ENCODE measurements around the gene NCF1.
"Not testable (repeated sequence)": the region's sequence is repeated elsewhere in the genome, so short reads cannot be mapped to it uniquely, and the experiment has no call there.

The NCF1 gene

GRCh38 chr7:74773760-74774750 lies at the start of gene NCF1:
Gene NCF1 (plus strand): TSS chr7:74774011. CDS start chr7:74774032, 21 bp downstream.
- DNase-seq (ENCODE audit: insufficient read length, low spot score); FAIRE-seq: not testable (repeated sequence)

DNA sequence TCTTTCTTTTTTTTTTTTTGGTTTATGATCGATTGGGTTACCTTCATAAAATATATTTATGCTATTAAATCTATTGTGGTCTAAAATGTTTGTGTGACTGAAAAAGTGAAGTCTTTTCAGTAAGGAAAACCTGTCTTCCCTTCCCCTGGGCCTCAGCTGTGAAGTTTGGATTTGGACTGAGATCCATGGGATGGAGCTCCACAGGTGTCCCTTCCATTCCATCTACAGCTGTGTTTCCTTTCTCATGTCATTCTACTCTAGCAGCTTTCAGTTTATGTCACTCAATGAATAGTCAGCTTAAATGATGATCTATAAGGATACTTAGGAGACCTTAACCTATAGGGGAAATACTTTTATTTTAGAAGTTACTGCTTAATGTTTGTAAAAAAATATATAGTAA lies 48.0 kb upstream of the NCF1 start:
- DNase-seq (ENCODE audit: insufficient read length, low spot score) = no peak
- TF ChIP-seq POLR2A (IDR thresholded peaks at IDR 0.05; ENCODE audit: low read depth, low read length) = no peak
- peak; percentile 27 for FAIRE-seq

GRCh38 chr7:74726309-74727101 lies 47.3 kb upstream of the NCF1 start:
- no peak for FAIRE-seq
- TF ChIP-seq POLR2A (IDR thresholded peaks at IDR 0.05; ENCODE audit: low read depth, low read length) = no peak
- no peak for DNase-seq (ENCODE audit: insufficient read length, low spot score)

DNA sequence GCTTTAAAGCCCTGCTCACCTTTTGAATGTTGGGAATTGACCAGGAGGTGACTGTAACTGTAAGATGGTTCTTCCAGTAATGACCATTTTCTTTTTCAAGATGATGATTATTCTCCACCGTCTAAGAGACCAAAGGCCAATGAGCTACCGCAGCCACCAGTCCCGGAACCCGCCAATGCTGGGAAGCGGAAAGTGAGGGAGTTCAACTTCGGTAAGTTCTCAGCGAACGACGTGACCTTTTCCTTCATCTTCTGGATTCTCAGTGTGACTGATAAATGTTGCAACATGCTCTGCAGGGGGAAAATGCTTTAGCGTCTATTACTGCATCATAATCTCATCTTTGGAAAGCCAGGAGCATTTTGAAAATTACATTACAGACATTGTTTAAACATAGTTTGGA lies 45.1 kb upstream of the NCF1 start:
- FAIRE-seq; DNase-seq (ENCODE audit: insufficient read length, low spot score): not testable (repeated sequence)

DNA sequence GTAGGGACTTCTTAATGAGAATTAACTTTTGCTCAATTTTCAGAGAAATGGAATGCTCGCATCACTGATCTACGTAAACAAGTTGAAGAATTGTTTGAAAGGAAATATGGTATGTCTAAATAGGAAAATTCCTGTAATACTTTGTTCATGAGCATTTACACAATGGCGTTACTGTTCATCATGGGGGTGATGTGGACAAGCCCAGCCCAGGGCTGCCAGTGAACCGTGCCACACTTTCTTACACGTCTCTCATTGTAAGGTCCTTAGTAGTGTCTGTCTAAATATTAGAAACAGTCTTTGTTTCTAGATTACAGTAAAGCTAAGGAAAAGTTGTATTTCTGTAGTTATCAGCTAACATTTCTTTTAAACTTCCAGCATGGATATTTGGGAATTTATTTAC lies 43.6 kb upstream of the NCF1 start:
- FAIRE-seq; DNase-seq (ENCODE audit: insufficient read length, low spot score): not testable (repeated sequence)

DNA sequence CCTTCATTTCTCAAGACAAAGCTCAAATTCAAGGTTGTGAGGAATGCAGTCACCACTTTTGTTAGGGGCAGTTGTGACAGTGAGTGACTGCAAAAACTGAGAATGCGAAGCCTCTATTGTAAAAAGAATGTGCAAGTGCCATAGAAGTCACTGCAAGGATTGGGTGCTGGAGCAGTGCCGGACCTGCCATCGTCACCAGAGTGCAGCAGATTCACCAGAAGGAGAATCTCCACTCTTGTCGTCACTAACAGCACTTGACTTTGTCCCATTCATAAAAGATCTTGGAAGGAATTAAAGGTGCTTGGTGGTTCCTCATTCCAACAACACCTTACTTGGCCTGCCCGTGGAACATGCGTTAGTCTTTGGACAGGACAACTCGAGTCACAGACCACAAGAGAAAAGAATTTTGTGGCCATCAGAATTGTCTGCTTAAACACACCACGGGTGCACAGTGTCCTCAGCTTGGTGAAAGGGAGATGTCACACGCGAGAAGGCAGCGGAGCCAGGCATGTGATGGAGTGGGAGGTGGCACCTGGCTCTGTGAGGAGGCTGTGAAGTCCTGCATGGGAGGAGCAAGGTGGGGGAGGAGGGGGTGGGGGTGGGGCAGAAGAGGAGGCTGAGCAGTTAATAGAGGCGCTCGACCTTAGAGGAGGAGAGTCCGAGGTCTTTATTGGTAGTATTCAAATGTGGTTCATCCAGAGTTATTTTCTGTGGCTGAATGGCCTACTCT lies 33.7 kb upstream of the NCF1 start:
- not testable (repeated sequence) for FAIRE-seq; DNase-seq (ENCODE audit: insufficient read length, low spot score)

DNA sequence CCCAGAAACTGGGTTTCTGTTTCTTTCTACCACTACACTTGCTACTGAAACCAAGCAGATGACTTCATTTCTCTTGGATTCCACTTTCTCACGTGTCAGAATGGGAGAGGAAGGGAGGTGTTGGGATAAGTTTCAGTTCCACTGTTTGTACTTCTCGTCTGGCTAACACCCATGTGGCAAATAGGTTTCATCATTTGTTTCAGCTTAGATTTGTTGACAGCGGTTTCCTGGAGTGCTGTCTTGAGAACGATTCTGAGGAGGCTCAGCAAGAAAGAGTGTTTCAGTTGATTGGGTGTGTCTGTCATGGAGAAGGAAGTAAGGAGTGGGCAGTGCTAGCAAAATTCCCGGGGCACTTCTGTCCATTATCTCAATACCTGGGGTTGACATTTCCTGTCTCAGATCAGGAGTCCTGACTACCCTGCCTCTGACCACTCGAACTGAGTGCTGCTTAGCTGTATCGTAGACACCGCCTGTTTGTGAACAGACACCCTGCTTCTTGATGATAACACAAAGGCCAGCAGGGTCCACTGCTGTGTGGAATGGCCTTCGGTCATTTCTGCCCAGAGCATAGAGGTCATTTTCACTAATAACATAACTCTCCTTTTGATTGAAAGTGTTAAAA lies 29.8 kb upstream of the NCF1 start:
- not testable (repeated sequence) for DNase-seq (ENCODE audit: insufficient read length, low spot score); FAIRE-seq

DNA sequence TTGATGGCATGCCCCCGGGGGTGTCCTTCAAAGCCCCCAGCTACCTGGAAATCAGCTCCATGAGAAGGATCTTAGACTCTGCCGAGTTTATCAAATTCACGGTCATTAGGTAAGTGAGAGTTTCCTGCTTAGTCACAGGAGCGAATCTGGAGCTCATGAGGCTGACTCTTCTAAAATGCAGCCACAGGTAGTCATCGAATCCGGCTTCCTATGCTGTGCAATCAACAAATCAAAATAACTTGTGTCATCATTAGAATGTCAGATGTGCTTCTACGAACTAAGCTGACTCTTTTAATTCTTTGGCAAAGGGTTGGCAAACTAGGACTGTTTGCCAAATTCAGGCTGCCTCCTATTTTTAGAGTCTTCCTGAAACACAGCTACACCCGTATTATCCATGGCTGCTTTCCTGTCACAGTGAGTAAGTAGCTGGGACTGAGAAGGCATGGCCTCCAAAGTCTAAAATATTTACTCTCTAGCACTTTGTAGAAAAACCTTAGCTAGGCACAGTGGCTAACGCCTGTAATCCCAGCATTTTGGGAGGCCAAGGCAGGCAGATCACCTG lies 19.8 kb upstream of the NCF1 start:
- FAIRE-seq = not testable (repeated sequence)

GRCh38 chr7:74756673-74757072 lies 17.1 kb upstream of the NCF1 start:
- DNase-seq (ENCODE audit: insufficient read length, low spot score); FAIRE-seq: not testable (repeated sequence)

More for the DNA sequence above, 19.8 kb upstream of the NCF1 start:
- DNase-seq (ENCODE audit: insufficient read length, low spot score) = not testable (repeated sequence)

DNA sequence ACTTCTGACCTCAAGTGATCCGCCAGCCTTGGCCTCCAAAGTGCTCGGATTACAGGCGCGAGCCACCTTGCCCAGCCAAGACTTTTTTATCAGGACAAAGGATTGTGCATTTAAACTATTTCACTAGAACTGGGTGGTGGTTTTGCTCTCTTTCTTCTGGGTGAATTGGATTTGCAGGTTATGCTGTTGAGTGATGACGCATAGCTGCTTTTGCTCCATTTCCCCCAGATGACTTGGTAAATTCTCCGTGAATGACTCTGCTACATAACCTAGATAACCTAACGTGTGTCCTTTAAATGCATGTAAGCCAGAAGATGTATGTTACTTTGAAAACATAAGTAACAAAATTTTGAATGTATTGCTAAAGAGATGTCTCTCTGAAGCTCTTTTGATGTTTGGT lies 15.5 kb upstream of the NCF1 start:
- not testable (repeated sequence) for DNase-seq (ENCODE audit: insufficient read length, low spot score); FAIRE-seq

- FAIRE-seq; DNase-seq (ENCODE audit: insufficient read length, low spot score): not testable (repeated sequence)
Measured at GRCh38 chr7:74758982-74759381, 14.8 kb upstream of the NCF1 start.

- not testable (repeated sequence) for DNase-seq (ENCODE audit: insufficient read length, low spot score); FAIRE-seq
Measured at GRCh38 chr7:74765205-74765918, 8.4 kb upstream of the NCF1 start.

DNA sequence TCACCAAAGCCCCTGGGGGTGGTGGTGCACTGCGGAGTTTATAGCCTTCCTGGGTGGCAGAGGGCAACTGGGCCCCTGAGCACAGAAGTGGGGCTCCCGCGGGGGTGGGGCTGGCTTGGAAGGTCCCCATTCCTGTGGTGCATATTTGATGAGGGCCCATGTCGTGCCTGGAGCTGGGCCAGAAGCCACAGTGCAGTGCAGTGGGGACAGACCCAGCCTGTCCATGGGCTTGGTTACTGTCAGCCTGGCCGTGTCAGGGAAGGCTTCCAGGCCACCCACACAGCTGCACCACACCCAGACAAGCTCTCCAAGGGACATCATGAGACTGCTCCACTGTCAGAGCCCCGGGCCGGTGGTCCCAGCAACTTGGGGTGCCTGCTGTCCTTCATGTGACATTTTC lies 7.3 kb upstream of the NCF1 start:
- DNase-seq (ENCODE audit: insufficient read length, low spot score); FAIRE-seq: not testable (repeated sequence)

- DNase-seq (ENCODE audit: insufficient read length, low spot score); FAIRE-seq: not testable (repeated sequence)
Measured at GRCh38 chr7:74766991-74767390, 6.8 kb upstream of the NCF1 start.

GRCh38 chr7:74770062-74770461 lies 3.7 kb upstream of the NCF1 start:
- not testable (repeated sequence) for DNase-seq (ENCODE audit: insufficient read length, low spot score); FAIRE-seq

- not testable (repeated sequence) for FAIRE-seq; DNase-seq (ENCODE audit: insufficient read length, low spot score)
Measured at GRCh38 chr7:74772093-74772492, 1.7 kb upstream of the NCF1 start.

DNA sequence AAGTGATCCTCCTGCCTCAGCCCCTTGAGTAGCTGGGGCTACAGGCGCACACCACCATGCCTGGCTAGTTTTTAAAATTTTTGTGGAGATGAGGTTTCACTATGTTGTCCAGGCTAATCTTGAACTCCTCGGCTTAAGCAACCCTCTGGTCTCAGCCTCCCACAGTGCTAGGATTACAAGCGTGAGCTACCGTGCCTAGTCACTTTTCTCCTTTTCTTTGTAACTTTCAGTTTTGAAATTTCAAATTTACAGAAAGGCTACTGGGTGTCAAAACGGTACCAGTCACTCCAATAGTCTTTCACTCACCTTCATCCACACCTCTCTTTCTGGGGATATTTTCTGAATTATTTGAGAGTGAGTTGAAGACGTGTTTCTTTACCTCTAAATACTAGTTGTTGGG lies 1.3 kb downstream of the NCF1 start:
- FAIRE-seq = not testable (repeated sequence)

DNA sequence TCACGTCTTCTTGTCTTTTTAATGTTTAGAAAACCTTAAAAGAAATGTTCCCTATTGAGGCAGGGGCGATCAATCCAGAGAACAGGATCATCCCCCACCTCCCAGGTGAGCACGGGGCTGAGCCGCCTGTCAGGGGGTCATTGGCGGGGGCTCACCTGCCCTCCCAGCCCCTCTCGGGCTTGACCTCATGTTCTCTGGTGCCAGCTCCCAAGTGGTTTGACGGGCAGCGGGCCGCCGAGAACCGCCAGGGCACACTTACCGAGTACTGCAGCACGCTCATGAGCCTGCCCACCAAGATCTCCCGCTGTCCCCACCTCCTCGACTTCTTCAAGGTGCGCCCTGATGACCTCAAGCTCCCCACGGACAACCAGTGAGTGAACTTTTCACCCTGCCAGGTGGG lies 5.2 kb downstream of the NCF1 start:
- not testable (repeated sequence) for DNase-seq (ENCODE audit: insufficient read length, low spot score); FAIRE-seq

More for the DNA sequence above, 1.3 kb downstream of the NCF1 start:
- not testable (repeated sequence) for DNase-seq (ENCODE audit: insufficient read length, low spot score)
